DOHH2 (cell line): ENCODE data around the gene PAIP2.

ENCODE experiments used
- H3F3A ChIP-seq: fragments of 200-600 bp; sonication (generic), shearing (Covaris generic); 2 replicates; pipeline ENCODE4 v1.6.0; 2016; ENCODE audit warnings: antibody characterized with exemption, mild to moderate bottlenecking; ENCODE audit not compliant: control insufficient read depth, insufficient read depth
- H3K27ac ChIP-seq: fragments of 200-600 bp; sonication (generic); 2 replicates; pipeline ENCODE4 v1.5.1; 2014; ENCODE audit warnings: low read depth, mild to moderate bottlenecking, low read length, moderate library complexity
- H3K27me3 ChIP-seq: fragments of 200-600 bp; sonication (generic); 2 replicates; pipeline ENCODE4 v1.6.1; 2014; ENCODE audit warnings: mild to moderate bottlenecking, low read length, mixed read lengths; ENCODE audit not compliant: control insufficient read depth
- H3K36me3 ChIP-seq: fragments of 200-600 bp; sonication (generic); 2 replicates; pipeline ENCODE4 v1.6.1; 2014; ENCODE audit warnings: mild to moderate bottlenecking, low read length, moderate library complexity, mixed read lengths; ENCODE audit not compliant: control insufficient read depth
- H3K4me1 ChIP-seq: fragments of 200-600 bp; sonication (generic); 2 replicates; pipeline ENCODE4 v1.6.1; 2014; ENCODE audit warnings: mild to moderate bottlenecking, low read length, mixed read lengths; ENCODE audit not compliant: control insufficient read depth
- H3K4me2 ChIP-seq: fragments of 200-600 bp; sonication (generic); 2 replicates; pipeline ENCODE4 v1.6.0; 2014; ENCODE audit warnings: mild to moderate bottlenecking, low read length, moderate library complexity
- H3K4me3 ChIP-seq: fragments of 200-600 bp; sonication (generic); 2 replicates; pipeline ENCODE4 v1.5.1; 2014; ENCODE audit warnings: mild to moderate bottlenecking, low read length, mixed read lengths
- H3K79me2 ChIP-seq: fragments of 200-600 bp; sonication (generic); 2 replicates; pipeline ENCODE4 v1.6.1; 2014; ENCODE audit warnings: mild to moderate bottlenecking, low read length, mixed read lengths; ENCODE audit not compliant: control insufficient read depth
- H3K9me2 ChIP-seq: fragments of 200-600 bp; sonication (generic); replicated peaks from 2 replicates; pipeline ENCODE4 v1.6.1; 2014; ENCODE audit warnings: mild to moderate bottlenecking, low read length, mixed read lengths; ENCODE audit not compliant: control insufficient read depth
- H3K9me3 ChIP-seq: fragments of 200-600 bp; sonication (generic); 2 replicates; pipeline ENCODE4 v1.6.1; 2014; ENCODE audit warnings: antibody characterized with exemption, low read length, mixed read lengths; ENCODE audit not compliant: control insufficient read depth, insufficient read depth
- H4K20me1 ChIP-seq: fragments of 200-600 bp; sonication (generic); 2 replicates; pipeline ENCODE4 v1.6.0; 2014; ENCODE audit warnings: low read depth, mild to moderate bottlenecking, antibody characterized with exemption, low read length, moderate library complexity; ENCODE audit not compliant: control insufficient read depth, insufficient read depth
- CTCF ChIP-seq: fragments of 200-600 bp; sonication (generic); IDR thresholded peaks from one replicate; pipeline ENCODE4 v1.5.1; 2014; ENCODE audit warnings: antibody characterized with exemption, mild to moderate bottlenecking, low read depth, low read length; ENCODE audit not compliant: poor library complexity, severe bottlenecking
- EZH2phosphoT487 ChIP-seq: fragments of 200-600 bp; sonication (generic); IDR thresholded peaks from 2 replicates; pipeline ENCODE4 v1.6.1; 2017; ENCODE audit warnings: borderline replicate concordance, mild to moderate bottlenecking, antibody characterized with exemption, low read length, moderate library complexity, mixed read lengths

The PAIP2 gene

GRCh38 chr5:139312075-139312474, 29.6 kb upstream of the PAIP2 start:
- no peak overlapping the region for H3K4me3 ChIP-seq
- H3K27me3 ChIP-seq: no peaks in the 10 kb centered on the region
- TF ChIP-seq EZH2phosphoT487: no peak
- TF ChIP-seq CTCF: no peak
- H3K27ac ChIP-seq: no peak overlapping the region
- H3K4me2 ChIP-seq: no peak overlapping the region
- H4K20me1 ChIP-seq: peaks cover 49% of the 10 kb centered on the region
- H3K9me3 ChIP-seq: no peaks in the 10 kb centered on the region
- peaks cover 100% of the 10 kb centered on the region for H3K79me2 ChIP-seq
- H3K4me1 ChIP-seq: peaks cover 19% of the 10 kb centered on the region
- H3K36me3 ChIP-seq: peaks cover 91% of the 10 kb centered on the region
- H3F3A ChIP-seq: peaks cover 26% of the 10 kb centered on the region
- no peaks in the 10 kb centered on the region for H3K9me2 ChIP-seq

GRCh38 chr5:139314276-139314675, 27.4 kb upstream of the PAIP2 start:
- H3F3A ChIP-seq: peaks cover 21% of the 10 kb centered on the region
- H3K79me2 ChIP-seq: peaks cover 98% of the 10 kb centered on the region
- no peak overlapping the region for H3K27ac ChIP-seq
- no peaks in the 10 kb centered on the region for H3K4me1 ChIP-seq
- H4K20me1 ChIP-seq: peaks cover 29% of the 10 kb centered on the region
- TF ChIP-seq CTCF: no peak
- TF ChIP-seq EZH2phosphoT487: no peak
- no peaks in the 10 kb centered on the region for H3K27me3 ChIP-seq
- no peaks in the 10 kb centered on the region for H3K9me3 ChIP-seq
- peaks cover 93% of the 10 kb centered on the region for H3K36me3 ChIP-seq
- H3K9me2 ChIP-seq: no peaks in the 10 kb centered on the region
- H3K4me3 ChIP-seq: no peak overlapping the region
- no peak overlapping the region for H3K4me2 ChIP-seq

- H3K79me2 ChIP-seq: peaks cover 91% of the 10 kb centered on the region
- H3F3A ChIP-seq: peaks cover 14% of the 10 kb centered on the region
- no peak overlapping the region for H3K4me3 ChIP-seq
- H3K27ac ChIP-seq: no peak overlapping the region
- no peaks in the 10 kb centered on the region for H3K27me3 ChIP-seq
- no peaks in the 10 kb centered on the region for H3K4me1 ChIP-seq
- no peaks in the 10 kb centered on the region for H3K9me3 ChIP-seq
- H4K20me1 ChIP-seq: peaks cover 20% of the 10 kb centered on the region
- H3K9me2 ChIP-seq: no peaks in the 10 kb centered on the region
- peaks cover 90% of the 10 kb centered on the region for H3K36me3 ChIP-seq
- TF ChIP-seq CTCF (no peak), EZH2phosphoT487 (no peak)
- H3K4me2 ChIP-seq: no peak overlapping the region
These were observed 26.5 kb upstream of the PAIP2 start for GRCh38 chr5:139315056-139315615.

- no peaks in the 10 kb centered on the region for H3K9me3 ChIP-seq
- H3K4me1 ChIP-seq: peaks cover 16% of the 10 kb centered on the region
- no peak overlapping the region for H3K27ac ChIP-seq
- TF ChIP-seq CTCF: no peak
- no peak for TF ChIP-seq EZH2phosphoT487
- no peaks in the 10 kb centered on the region for H3K27me3 ChIP-seq
- no peaks in the 10 kb centered on the region for H3K79me2 ChIP-seq
- no peak overlapping the region for H3K4me2 ChIP-seq
- no peaks in the 10 kb centered on the region for H3K9me2 ChIP-seq
- H3F3A ChIP-seq: peaks cover 59% of the 10 kb centered on the region
- H4K20me1 ChIP-seq: no peaks in the 10 kb centered on the region
- H3K36me3 ChIP-seq: peaks cover 14% of the 10 kb centered on the region
- H3K4me3 ChIP-seq: no peak overlapping the region
These were observed 5.8 kb upstream of the PAIP2 start for GRCh38 chr5:139335811-139336210.
